IPS-20b (cell line): Measurements from ENCODE around the gene ORC3.

Experiments
- H3K27ac ChIP-seq: one replicate; pipeline ENCODE4 v1.5.1; 2013; ENCODE audit warnings: low read length
- H3K27me3 ChIP-seq: 2 replicates; pipeline ENCODE4 v1.6.1; 2013; ENCODE audit warnings: mild to moderate bottlenecking, low read length, inconsistent platforms; ENCODE audit not compliant: insufficient read depth
- H3K36me3 ChIP-seq: 2 replicates; pipeline ENCODE4 v1.6.1; 2013; ENCODE audit warnings: low read depth, mild to moderate bottlenecking, inconsistent platforms, low read length, moderate library complexity; ENCODE audit not compliant: insufficient read depth
- H3K4me1 ChIP-seq: 2 replicates; pipeline ENCODE4 v1.6.1; 2013; ENCODE audit warnings: mild to moderate bottlenecking, control low read depth, inconsistent platforms, low read length, moderate library complexity; ENCODE audit not compliant: insufficient read depth
- H3K4me3 ChIP-seq: 2 replicates; pipeline ENCODE4 v1.5.1; 2013; ENCODE audit warnings: mild to moderate bottlenecking, low read length, inconsistent platforms
- H3K9ac ChIP-seq: 2 replicates; pipeline ENCODE4 v1.6.1; 2013; ENCODE audit warnings: low read depth, mild to moderate bottlenecking, inconsistent platforms, low read length, moderate library complexity
- H3K9me3 ChIP-seq: 2 replicates; pipeline ENCODE4 v1.6.1; 2013; ENCODE audit warnings: mild to moderate bottlenecking, low read depth, low read length, inconsistent platforms; ENCODE audit not compliant: insufficient read depth

ORC3 gene

GRCh38 chr6:87714093-87714842, 124.3 kb downstream of the ORC3 start:
- Histone ChIP-seq H3K9me3 (no peaks in the 10 kb centered on the region), H3K27me3 (no peaks in the 10 kb centered on the region), H3K4me1 (peaks cover 7% of the 10 kb centered on the region; the same call in 1 of the 2 replicates), H3K9ac (no peak overlapping the region), H3K27ac (no peak overlapping the region), H3K36me3 (no peaks in the 10 kb centered on the region), H3K4me3 (no peak overlapping the region)
